Measurements from ENCODE around the gene HOXC11.

The HOXC11 gene

GRCh38 chr12:53998110-53998899, 25.4 kb downstream of the HOXC11 start:
- DNase-seq (ENCODE audit: low read depth), result no peak
- TF ChIP-seq CTCF (IDR thresholded peaks at IDR 0.05; ENCODE audit: insufficient read depth, low read depth, low read length, missing control alignments), result no peak
- H3K4me3 ChIP-seq (ENCODE audit: low read length), result no peak overlapping the region

- DNase-seq (ENCODE audit: low read depth), result no peak
- no peak for TF ChIP-seq CTCF (IDR thresholded peaks at IDR 0.05; ENCODE audit: insufficient read depth, low read depth, low read length, missing control alignments)
- H3K4me3 ChIP-seq (ENCODE audit: low read length), result no peak overlapping the region
These were observed 25.9 kb downstream of the HOXC11 start for GRCh38 chr12:53998900-53999236.

GRCh38 chr12:53999559-54000115, 26.7 kb downstream of the HOXC11 start:
- DNase-seq (ENCODE audit: low read depth), result peak; percentile 60
- peak overlapping the region; percentile 33 for H3K4me3 ChIP-seq (ENCODE audit: low read length)
- TF ChIP-seq CTCF (IDR thresholded peaks at IDR 0.05; ENCODE audit: insufficient read depth, low read depth, low read length, missing control alignments), result no peak

- no peak for DNase-seq (ENCODE audit: low read depth)
- no peak for TF ChIP-seq CTCF (IDR thresholded peaks at IDR 0.05; ENCODE audit: insufficient read depth, low read depth, low read length, missing control alignments)
- H3K4me3 ChIP-seq (ENCODE audit: low read length), result peak within 1 kb of the TSS; percentile 33
These were observed 27.5 kb downstream of the HOXC11 start, which contains the start of gene HOXC9 for GRCh38 chr12:54000116-54001114. Gene HOXC9, plus strand, starts transcription at chr12:54000161. Its CDS starts 28 bp downstream, at chr12:54000189.

- H3K4me3 ChIP-seq (ENCODE audit: low read length), result no peak overlapping the region
- TF ChIP-seq CTCF (IDR thresholded peaks at IDR 0.05; ENCODE audit: insufficient read depth, low read depth, low read length, missing control alignments), result no peak
- no peak for DNase-seq (ENCODE audit: low read depth)
These were observed 28.6 kb downstream of the HOXC11 start for GRCh38 chr12:54001283-54002187.
